HepG2 (cell line): ENCODE data around the gene ZNF669.

Source experiments
- CTCF ChIP-seq: sonication (generic); formaldehyde crosslinking; IDR thresholded peaks from 2 replicates; pipeline ENCODE4 v1.5.0; 2020; ENCODE audit warnings: mild to moderate bottlenecking, missing genetic modification reagents, moderate library complexity
- RFX5 ChIP-seq: IDR thresholded peaks from 2 replicates; pipeline ENCODE4 v1.6.1; 2011; ENCODE audit warnings: low read depth, low read length, improper control_type of control experiment
- TAF1 ChIP-seq: sonication (generic); formaldehyde crosslinking; IDR thresholded peaks from 2 replicates; pipeline ENCODE4 v1.4.0; 2020; ENCODE audit warnings: missing genetic modification reagents

GRCh38 chr1:247112479-247112781 lies 8.3 kb upstream of the ZNF669 start:
- TF ChIP-seq RFX5 = no peak
- TF ChIP-seq TAF1 = no peak
- TF ChIP-seq CTCF (CRISPR knock-in tag) = no peak
